HG03135 (cell line): ENCODE data around the gene ZDHHC18.

Experiments used
- ATAC-seq: cut with Tn5 transposase; IDR thresholded peaks from one replicate; pipeline ENCODE4 v1.9.1; 2021; ENCODE audit warnings: mild to moderate bottlenecking, moderate library complexity; ENCODE audit not compliant: unreplicated experiment

The ZDHHC18 gene, protein sequence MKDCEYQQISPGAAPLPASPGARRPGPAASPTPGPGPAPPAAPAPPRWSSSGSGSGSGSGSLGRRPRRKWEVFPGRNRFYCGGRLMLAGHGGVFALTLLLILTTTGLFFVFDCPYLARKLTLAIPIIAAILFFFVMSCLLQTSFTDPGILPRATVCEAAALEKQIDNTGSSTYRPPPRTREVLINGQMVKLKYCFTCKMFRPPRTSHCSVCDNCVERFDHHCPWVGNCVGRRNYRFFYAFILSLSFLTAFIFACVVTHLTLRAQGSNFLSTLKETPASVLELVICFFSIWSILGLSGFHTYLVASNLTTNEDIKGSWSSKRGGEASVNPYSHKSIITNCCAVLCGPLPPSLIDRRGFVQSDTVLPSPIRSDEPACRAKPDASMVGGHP

GRCh38 chr1:26826261-26827105 lies at the start of gene ZDHHC18:
TSS of gene ZDHHC18 (plus strand) at chr1:26826688. CDS start at chr1:26826805, 117 bp downstream.
- peak; percentile 61 for ATAC-seq

- ATAC-seq: no peak
These were observed 47.3 kb upstream of the ZDHHC18 start for GRCh38 chr1:26779098-26779668.

DNA sequence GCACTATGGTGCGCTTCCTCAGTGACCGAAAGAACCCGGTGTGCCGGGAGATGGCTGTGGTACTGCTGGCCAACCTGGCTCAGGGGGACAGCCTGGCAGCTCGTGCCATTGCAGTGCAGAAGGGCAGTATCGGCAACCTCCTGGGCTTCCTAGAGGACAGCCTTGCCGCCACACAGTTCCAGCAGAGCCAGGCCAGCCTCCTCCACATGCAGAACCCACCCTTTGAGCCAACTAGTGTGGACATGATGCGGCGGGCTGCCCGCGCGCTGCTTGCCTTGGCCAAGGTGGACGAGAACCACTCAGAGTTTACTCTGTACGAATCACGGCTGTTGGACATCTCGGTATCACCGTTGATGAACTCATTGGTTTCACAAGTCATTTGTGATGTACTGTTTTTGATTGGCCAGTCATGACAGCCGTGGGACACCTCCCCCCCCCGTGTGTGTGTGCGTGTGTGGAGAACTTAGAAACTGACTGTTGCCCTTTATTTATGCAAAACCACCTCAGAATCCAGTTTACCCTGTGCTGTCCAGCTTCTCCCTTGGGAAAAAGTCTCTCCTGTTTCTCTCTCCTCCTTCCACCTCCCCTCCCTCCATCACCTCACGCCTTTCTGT lies 46.0 kb upstream of the ZDHHC18 start:
- no peak for ATAC-seq

DNA sequence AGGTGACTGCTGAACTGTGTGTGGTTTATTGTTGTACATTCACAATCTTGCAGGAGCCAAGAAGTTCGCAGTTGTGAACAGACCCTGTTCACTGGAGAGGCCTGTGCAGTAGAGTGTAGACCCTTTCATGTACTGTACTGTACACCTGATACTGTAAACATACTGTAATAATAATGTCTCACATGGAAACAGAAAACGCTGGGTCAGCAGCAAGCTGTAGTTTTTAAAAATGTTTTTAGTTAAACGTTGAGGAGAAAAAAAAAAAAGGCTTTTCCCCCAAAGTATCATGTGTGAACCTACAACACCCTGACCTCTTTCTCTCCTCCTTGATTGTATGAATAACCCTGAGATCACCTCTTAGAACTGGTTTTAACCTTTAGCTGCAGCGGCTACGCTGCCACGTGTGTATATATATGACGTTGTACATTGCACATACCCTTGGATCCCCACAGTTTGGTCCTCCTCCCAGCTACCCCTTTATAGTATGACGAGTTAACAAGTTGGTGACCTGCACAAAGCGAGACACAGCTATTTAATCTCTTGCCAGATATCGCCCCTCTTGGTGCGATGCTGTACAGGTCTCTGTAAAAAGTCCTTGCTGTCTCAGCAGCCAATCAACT lies 45.2 kb upstream of the ZDHHC18 start:
- no peak for ATAC-seq

- no peak for ATAC-seq
These were observed 43.8 kb upstream of the ZDHHC18 start for GRCh38 chr1:26782521-26783212.

- no peak for ATAC-seq
These were observed 42.9 kb upstream of the ZDHHC18 start for GRCh38 chr1:26783646-26784022.

DNA sequence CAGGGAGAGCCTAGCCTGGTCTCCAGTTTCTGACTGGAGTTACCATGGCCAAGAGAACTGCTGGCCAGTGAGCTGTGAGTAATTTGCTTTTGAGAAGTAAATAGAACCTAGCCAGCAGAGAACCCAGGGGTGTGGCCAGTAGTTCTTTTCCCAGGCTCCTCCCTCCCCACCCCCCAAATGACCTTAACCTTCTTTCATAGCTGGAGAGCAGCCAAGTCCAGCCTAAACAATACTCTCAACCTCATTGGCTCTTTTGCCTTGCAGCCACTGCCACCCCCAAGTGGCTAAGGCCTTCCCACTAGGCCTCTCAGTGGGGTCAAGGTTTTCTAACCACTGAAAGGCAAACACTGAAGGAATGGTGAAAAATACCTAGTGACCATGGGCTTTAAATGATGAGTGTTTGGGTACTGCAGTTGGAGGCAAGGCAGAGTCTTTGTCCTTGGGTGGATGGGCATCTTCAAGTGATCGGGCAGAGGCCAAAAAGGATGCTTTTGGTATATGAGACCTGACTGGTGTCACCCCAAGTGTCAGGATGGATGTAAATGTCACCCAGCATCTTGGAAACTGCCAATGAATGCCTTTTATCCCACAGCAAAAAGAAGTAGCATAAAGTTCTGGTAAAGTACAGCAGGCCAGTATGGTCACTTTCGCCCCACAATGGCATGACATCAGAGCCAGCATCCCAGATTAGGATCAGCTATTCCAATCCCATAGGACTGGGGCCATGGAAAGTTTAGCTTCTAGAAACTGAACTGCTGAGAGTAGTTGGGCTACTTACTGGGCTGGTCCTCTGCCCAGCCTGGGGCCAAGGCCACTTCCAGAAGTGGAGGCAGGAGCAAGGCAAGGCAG lies 42.2 kb upstream of the ZDHHC18 start:
- no peak for ATAC-seq

GRCh38 chr1:26784886-26785285 lies 41.6 kb upstream of the ZDHHC18 start:
- ATAC-seq: no peak

DNA sequence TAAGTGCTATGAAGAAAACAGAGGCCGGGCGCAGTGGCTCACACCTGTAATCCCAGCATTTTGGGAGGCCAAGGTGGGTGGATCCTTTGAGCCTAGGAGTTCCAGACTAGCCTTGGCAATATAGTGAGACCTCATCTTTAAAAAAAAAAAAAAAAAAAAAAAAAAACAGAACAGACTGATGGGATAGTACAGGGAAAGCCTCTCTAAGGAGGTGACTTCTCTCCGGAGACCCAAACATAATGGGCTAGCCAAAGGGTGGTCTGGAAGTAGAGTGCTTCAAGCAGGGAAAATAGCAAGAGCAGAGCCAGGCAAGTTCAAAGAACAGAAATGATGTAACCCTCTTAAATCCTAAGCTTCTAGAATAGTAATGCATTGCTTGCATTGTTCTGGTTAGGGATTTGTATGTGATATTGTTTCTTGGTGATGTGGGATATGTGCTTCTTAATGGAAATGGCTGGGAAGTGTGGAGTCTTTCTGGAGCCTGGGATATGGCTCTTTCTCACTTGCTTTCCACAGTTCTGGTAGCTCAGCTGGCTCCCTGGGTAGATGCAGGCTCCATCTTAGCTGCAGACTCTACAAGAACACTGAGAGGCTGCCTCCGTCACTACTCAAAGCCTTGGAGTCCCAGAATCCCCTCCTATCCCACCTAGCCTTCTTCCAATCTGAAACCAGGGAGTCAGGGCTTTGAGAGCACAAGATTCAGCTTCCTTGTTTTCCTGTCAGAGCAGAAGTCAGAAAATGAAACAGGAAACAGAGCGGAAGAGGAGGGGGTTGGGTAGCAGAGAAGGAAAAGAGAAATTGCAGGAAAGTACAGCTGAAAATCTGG lies 40.7 kb upstream of the ZDHHC18 start:
- ATAC-seq: no peak

DNA sequence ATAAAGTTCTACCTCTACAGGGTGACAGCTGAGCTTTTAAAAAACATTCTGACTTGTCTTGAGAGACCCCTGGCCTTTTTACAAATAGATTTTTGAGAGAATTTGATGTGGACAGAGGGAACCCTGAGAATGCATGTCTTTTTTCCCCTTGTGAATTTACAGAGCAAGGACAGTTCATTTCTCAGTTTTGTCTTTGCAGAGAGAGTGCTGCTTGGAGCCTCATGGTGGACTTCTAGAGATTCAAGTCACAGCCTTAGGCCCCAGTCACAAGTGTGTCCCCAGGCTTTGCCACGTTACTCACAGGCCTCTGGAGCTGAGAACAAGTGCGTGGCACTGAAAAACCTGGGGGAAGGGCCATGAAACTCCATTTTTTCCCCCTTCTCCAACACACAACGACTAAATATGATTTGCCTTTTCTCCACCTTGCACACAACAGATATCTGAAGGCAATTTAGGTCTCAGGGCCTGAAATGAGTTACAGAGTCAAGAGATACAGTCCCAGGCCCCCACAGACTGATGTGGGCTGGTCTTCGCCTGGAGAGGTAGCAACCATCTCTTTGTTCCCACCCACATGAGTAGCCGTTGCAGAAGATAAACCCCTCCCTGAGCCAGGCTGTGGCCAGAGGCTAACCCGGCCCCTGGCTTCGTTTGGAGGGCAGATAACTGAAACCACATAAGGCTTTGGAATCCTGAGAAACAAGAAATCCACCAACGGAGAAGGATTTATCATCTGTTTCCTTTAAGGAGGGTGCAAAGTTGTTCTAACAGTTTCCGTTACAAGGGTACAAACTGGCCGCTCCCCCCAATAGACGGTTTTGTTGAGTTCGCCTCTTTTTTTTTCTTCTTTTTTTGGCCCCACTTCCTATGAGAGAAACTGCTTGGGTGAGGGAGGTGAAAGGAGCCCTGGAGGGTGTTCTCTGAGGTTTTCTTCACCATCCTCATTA lies 39.8 kb upstream of the ZDHHC18 start:
- no peak for ATAC-seq

DNA sequence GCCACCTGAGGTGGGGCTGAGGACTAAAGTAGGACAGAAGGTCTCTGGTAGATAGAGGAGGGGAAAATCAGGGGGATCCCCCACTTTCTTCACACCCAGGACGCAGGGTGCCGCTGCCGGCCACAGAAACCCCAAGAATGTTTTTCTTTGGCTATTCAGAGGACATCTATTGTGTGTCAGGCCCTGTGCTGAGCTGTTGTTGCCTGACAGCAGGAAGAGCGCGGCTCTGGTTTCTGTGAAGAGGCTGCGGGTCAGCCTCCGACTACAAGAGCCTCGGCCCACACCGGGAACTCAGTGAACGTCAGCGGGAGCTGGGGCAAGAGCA lies 39.1 kb upstream of the ZDHHC18 start:
- peak; percentile 42 for ATAC-seq

GRCh38 chr1:26787706-26788514 lies 38.6 kb upstream of the ZDHHC18 start, which contains the start of gene PIGV:
TSS of gene PIGV (plus strand) at chr1:26787950. CDS start at chr1:26790816, 2,866 bp downstream.
- peak; percentile 66 for ATAC-seq

DNA sequence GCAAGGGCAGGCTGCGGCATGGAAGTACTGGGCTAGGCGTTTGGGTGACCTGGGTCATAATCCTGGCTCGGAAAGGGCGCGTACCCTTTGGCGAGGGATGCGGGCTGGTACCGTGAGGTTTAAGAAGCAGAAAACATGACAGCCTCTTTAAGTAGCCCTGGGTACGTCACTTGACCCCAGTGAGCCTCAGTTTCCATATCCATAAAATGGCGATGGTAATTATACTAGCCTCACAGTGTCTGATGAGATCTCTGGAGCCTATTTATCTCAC lies 38.0 kb upstream of the ZDHHC18 start:
- no peak for ATAC-seq

- no peak for ATAC-seq
These were observed 37.5 kb upstream of the ZDHHC18 start for GRCh38 chr1:26788836-26789611.

- ATAC-seq: no peak
These were observed 36.9 kb upstream of the ZDHHC18 start for GRCh38 chr1:26789612-26789865.

DNA sequence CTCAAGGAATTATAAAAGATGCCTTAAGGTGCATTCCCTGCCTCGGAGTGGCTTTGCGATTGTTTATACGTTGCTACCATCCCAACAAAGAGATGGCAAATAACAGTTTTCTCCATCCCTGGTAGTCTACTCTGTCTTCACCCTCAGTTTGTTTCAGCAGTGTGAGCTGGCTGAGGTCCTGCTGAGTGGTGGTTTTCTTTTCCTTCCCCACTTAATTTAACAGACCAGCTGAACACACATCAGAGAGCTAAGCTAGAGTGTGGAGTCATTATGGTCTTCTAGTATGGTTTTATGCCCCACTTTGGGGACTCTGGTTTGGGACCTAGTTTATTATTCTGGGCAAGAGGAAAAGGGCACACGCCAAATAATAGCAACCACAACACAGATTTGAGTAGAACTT lies 36.6 kb upstream of the ZDHHC18 start:
- ATAC-seq: no peak
